Activated CD8-positive, alpha-beta memory T cell treated with anti-CD3 and anti-CD28 coated beads for 1 hour (primary cell): ENCODE data around the gene MAP4K1.
"Not testable (repeated sequence)": the region's sequence is repeated elsewhere in the genome, so short reads cannot be mapped to it uniquely, and the experiment has no call there.

Experiments
- DNase-seq, 2 donors: peaks; one replicate each; pipeline ENCODE4 v3.0.0-alpha.2; 2020; ENCODE audit warnings: low read depth in 1 of 2; ENCODE audit errors: extremely low read depth in 1 of 2

The MAP4K1 gene

GRCh38 chr19:38653028-38653571 is 35.3 kb upstream of the MAP4K1 start:
- no peak for DNase-seq

DNA sequence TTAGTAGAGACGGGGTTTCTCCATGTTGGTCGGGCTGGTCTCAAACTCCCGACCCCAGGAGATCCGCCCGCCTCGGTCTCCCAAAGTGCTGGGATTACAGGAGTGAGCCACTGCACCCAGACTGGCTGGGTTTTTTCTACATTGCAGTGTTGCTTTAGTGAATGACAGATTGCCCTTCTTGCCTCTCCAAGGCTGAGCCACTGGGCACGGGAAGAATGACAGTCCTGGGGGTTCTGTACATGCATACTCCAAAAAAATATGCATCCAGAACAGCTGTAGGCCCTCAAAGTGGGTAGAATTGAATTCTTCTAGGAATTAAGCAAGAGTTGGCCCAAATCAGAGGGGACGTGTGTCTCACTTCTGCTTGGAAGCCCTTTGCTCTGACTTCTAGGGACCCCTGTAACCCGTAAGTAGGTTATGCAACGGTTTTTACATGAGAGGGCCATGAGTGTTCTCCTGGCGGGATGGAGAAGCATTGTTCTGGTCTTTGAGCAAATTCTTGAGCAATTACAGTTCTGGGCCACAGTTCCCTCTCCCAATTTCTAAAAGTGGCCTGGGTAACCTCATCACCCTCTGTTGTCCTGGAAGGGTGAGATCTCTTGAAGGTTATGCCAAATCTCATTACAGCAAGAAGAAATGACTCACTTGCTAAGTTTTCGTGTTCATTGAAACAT is 33.3 kb upstream of the MAP4K1 start:
- DNase-seq, result no peak

DNA sequence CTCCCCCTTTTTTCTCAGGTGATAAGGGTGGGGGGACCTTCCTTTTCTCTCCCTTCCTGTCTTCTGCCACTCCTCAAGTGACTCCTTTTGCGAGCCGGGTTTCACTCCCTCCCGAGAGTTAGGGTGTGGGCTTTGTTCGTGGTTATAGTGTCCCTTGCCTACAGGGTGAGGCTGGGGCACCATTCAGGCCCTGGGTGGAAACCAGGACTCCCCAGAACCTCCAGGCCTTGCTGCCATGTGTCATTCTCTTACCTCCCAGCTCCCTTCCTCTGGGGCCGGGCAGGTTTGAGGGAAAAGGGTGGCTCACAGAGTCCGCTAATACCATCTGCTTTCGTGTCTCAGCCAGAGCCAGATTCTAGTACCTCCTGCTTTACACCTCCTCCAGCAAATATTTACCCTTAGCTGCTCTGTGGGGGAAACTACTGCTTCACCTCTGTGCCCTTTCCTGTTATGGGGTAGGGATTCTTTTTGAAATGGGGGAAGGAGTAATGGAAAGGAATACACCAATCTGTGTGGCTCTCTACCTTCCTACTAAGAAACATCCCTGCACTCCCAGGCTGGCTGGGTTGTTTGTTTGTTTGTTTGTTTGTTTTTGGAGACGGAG is 32.5 kb upstream of the MAP4K1 start:
- no peak for DNase-seq

GRCh38 chr19:38649305-38650171 is 31.8 kb upstream of the MAP4K1 start:
- no peak for DNase-seq

GRCh38 chr19:38648769-38649304 is 31.1 kb upstream of the MAP4K1 start:
- no peak for DNase-seq

DNA sequence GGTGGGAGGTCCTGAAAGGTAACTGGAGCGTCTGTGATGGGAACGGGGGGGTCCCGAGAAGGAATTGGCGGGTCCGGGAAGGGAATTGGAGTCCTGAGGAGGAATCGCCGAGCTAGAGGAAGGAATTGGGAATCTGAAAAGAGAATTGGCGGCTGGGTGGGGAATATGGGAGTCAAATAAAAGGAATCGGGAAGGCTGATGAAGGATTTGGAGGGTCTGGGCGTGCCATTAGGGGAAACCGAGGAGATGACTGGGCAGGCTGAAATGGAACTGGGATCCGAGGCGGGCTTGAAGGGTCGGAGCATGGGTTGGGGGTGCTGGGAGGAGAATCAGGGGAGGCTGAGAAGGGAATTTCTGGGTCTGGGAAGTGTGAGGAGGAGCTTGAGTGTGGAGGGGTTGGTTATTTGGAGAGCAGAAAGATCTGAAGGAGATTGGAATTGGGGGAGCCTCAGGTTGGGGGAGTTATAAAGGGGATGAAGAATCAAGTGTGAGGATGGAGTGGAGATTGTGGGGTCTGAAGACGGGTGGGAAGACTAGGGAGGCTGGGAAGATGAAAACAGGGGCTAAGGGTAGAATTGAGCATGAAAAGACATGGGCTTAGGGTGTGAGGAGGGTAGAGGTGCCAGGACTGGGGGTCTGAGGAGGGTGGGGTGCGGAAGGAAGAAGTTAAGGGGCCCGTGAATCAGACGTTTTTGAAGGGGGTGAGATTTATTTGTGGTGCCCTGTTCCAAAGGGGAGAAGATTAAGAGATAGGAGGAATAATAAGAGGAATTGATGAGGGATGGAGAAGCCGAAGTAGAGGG is 30.4 kb upstream of the MAP4K1 start:
- DNase-seq, result no peak

- peak; percentile 97 to 100 for DNase-seq
Observed at GRCh38 chr19:38647368-38647965, 29.7 kb upstream of the MAP4K1 start, which contains the start of gene ACTN4. Gene ACTN4, plus strand, starts transcription at chr19:38647649. Its CDS starts 97 bp downstream, at chr19:38647746.

- no peak for DNase-seq
Observed at GRCh38 chr19:38644719-38645118, 27.0 kb upstream of the MAP4K1 start.

DNA sequence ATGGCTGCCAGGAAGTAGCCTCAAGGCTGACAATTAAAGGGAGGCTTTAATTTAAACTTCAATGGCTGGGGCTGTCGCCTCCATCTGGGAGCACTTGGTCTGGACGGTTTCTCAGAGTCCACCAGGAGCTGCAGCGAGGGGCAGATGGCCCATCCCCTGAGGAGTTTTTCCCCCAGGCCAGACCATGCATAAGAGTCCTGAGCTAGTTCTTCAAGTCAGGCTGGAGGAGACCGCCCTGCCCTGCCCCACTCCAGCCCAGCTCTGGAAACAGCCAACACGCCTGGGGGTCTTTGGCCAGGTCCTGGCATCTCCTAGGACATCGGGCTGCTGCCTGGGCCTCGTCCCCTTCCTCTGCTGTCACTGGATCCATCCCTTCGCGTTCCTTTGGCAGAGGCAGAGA is 24.4 kb upstream of the MAP4K1 start:
- no peak for DNase-seq

DNA sequence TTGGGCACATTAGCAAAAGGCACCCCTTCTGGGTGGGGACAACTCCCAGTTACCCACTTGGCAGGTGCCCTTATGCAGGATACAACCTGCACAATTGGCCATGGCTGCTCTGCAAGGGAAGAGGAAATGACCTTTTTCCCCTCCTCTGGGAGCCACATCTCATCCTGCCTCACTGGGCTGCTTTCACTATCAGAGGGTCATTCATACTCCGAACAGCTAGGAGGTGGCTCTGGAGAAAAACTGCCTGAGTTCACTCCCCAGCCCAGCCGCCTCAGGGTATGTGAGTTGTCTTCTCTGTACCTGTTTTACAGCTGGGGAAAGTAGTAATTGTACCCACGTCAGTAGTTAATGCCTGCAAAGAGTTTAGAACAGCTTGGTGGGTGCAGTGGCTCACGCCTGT is 22.6 kb upstream of the MAP4K1 start:
- DNase-seq, result no peak

- no peak for DNase-seq
Observed at GRCh38 chr19:38639679-38640078, 21.9 kb upstream of the MAP4K1 start.

GRCh38 chr19:38638461-38638860 is 20.7 kb upstream of the MAP4K1 start:
- DNase-seq, result no peak

GRCh38 chr19:38635483-38636399 is 18.0 kb upstream of the MAP4K1 start:
- no peak for DNase-seq

- peak in 1 of 2 donors; percentile 60 for DNase-seq
Observed at GRCh38 chr19:38634757-38635482, 17.2 kb upstream of the MAP4K1 start.

DNA sequence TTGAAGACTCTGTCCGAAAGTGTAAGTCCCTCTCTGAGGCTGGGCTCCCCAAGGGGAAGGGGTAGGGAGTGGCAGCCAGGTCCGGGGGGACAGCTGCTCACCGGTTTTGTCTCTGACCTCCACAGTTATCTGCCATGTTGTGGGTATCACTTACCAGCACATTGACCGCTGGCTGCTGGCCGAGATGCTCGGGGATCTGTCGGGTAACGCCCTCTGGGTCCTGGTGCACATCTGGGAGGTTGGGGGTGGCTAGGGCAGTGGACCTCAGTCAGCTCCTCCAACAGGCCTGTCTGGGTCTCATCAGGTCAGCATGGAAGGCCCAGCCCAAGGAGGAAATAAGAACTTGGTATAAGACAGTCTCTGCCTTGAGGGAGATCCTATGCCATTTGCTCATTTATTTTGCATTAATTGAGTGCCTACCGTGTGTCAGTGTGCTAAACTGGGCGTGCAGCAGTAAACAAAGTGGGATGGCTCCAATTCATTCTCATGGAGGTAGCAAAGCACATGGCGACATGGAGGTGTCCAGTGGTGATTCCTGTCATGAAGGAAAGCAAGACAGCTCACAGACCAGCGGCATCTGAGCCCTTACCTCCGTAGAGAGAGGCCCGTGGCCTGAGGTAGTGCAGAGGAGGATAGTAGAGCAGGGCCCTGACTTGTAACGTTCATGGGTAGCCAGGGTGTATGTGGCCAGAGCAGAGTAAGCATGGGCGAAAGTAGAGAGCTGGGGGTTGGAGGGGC is 14.9 kb upstream of the MAP4K1 start:
- no peak for DNase-seq

- not testable (repeated sequence) for DNase-seq
Observed at GRCh38 chr19:38631811-38632475, 14.2 kb upstream of the MAP4K1 start.

- DNase-seq, result not testable (repeated sequence)
Observed at GRCh38 chr19:38631301-38631700, 13.5 kb upstream of the MAP4K1 start.
